Colonic mucosa (tissue), 4 donors: ENCODE data around the gene TSPAN11. TPM values are rescaled to one million over a fixed set of nuclear protein-coding genes. Genes with fewer than 3 reads are reported as not detected.

Experiments used
- DNase-seq: peaks from one replicate; pipeline ENCODE4 v3.0.0-alpha.2; 2020
- H3K27ac ChIP-seq: fragments of 200-600 bp; one replicate; pipeline ENCODE4 v1.8.0; 2021
- H3K27me3 ChIP-seq: fragments of 200-600 bp; one replicate; pipeline ENCODE4 v1.8.0; 2021
- H3K36me3 ChIP-seq: fragments of 200-600 bp; one replicate; pipeline ENCODE4 v1.8.0; 2021
- H3K4me1 ChIP-seq: fragments of 200-600 bp; one replicate; pipeline ENCODE4 v1.8.0; 2021; ENCODE audit warnings: mild to moderate bottlenecking
- H3K4me3 ChIP-seq: fragments of 200-600 bp; one replicate; pipeline ENCODE4 v1.8.0; 2021
- H3K9ac ChIP-seq, 2 donors: one replicate each; pipeline ENCODE4 v1.7.0; 2013; ENCODE audit warnings: control low read depth in 2 of 2, low read depth in 2 of 2, low read length in 2 of 2
- H3K9me3 ChIP-seq: fragments of 200-600 bp; one replicate; pipeline ENCODE4 v1.8.0; 2021
- CTCF ChIP-seq: fragments of 200-600 bp; IDR thresholded peaks from one replicate; pipeline ENCODE4 v1.8.0; 2022; ENCODE audit warnings: antibody characterized with exemption, mild to moderate bottlenecking
- intact Hi-C: fragments of 100-400 bp; cut with DNase I; formaldehyde crosslinking; loops from one replicate; pipeline ENCODE4 v1.14.1; 2022
- total RNA-seq, 2 donors: library from RNA; stranded (reverse); fragmentation: NEBNext Ultra II Directional in 1 of 2; extraction: Animal tissue kit (Norgen Biotek cat#: 25700) in 1 of 2; gene quantifications; one replicate each; pipeline ENCODE4 v1.2.1, GENCODE V29; 2021
- donor health status: healthy.
- donor health status: DM: no; HTN: no; CAD: no.
- donor health status: DM: no; HTN: no; CAD: no.

The TSPAN11 gene
- total RNA-seq, 2 donors from 2014 or later = 1.3 to 8.2 TPM

GRCh38 chr12:31037931-31038330 is 111.4 kb downstream of the TSPAN11 start:
- Histone ChIP-seq H3K27me3 (no peaks in the 10 kb centered on the region), H3K36me3 (no peaks in the 10 kb centered on the region), H3K4me1 (no peaks in the 10 kb centered on the region), H3K9ac (no peak overlapping the region), H3K27ac (no peak overlapping the region), H3K9me3 (no peaks in the 10 kb centered on the region), H3K4me3 (no peak overlapping the region)
- DNase-seq = no peak
- no peak for TF ChIP-seq CTCF
- intact Hi-C loops = no loop called here

- H3K27me3 ChIP-seq = no peaks in the 10 kb centered on the region
- intact Hi-C loops = no loop called here
- no peak overlapping the region for H3K9ac ChIP-seq
- no peaks in the 10 kb centered on the region for H3K4me1 ChIP-seq
- no peak overlapping the region for H3K27ac ChIP-seq
- no peak overlapping the region for H3K4me3 ChIP-seq
- no peak for DNase-seq
- TF ChIP-seq CTCF = no peak
- H3K36me3 ChIP-seq = no peaks in the 10 kb centered on the region
- H3K9me3 ChIP-seq = no peaks in the 10 kb centered on the region
These were observed 114.6 kb downstream of the TSPAN11 start for GRCh38 chr12:31041033-31041564.

Other genes with a start within 250 kb of the TSPAN11 start
- 10 to 100 TPM; 55.2 to 57.2 TPM for gene IPO8, start 230.9 kb upstream of the TSPAN11 start, total RNA-seq
- 1 to 10 TPM; 6.1 to 8.2 TPM for gene CAPRIN2, start 171.8 kb upstream of the TSPAN11 start, total RNA-seq
- gene DDX11, start 147.1 kb downstream of the TSPAN11 start, total RNA-seq = 10 to 100 TPM; 15.3 to 96.1 TPM